HL-60 (cell line): ENCODE measurements around the gene OSBPL6.
"Not testable (repeated sequence)": the region's sequence is repeated elsewhere in the genome, so short reads cannot be mapped to it uniquely, and the experiment has no call there.

ENCODE experiments used
- DNase-seq, 2 experiments: peaks; one replicate each; pipeline ENCODE4 v3.0.0-alpha.2; 2010 to 2020; ENCODE audit warnings: low read depth in 1 of 2, low spot score in 1 of 2
- H3K27ac ChIP-seq: fragments of 250-450 bp; sonication (Bioruptor Pico); replicated peaks from 2 replicates; pipeline ENCODE4 v1.5.1; 2020; ENCODE audit warnings: mild to moderate bottlenecking, moderate library complexity
- H3K27me3 ChIP-seq: fragments of 250-450 bp; sonication (Bioruptor Pico); 2 replicates; pipeline ENCODE4 v1.5.1; 2021; ENCODE audit warnings: mild to moderate bottlenecking, moderate library complexity; ENCODE audit not compliant: insufficient read depth, poor library complexity, severe bottlenecking
- H3K4me3 ChIP-seq: replicated peaks from 2 replicates; pipeline ENCODE4 v1.5.1; 2011; ENCODE audit warnings: mild to moderate bottlenecking, control low read depth, low read length; ENCODE audit not compliant: insufficient read depth
- GABPA ChIP-seq: IDR thresholded peaks from 2 replicates; pipeline ENCODE4 v1.6.1; 2012; ENCODE audit warnings: low read depth
- POLR2AphosphoS5 ChIP-seq: IDR thresholded peaks from 2 replicates; pipeline ENCODE4 v1.6.1; 2012; ENCODE audit warnings: low read depth
- SPI1 ChIP-seq: IDR thresholded peaks from 2 replicates; pipeline ENCODE4 v1.6.1; 2012; ENCODE audit warnings: low read depth, mild to moderate bottlenecking, borderline replicate concordance
- TF ChIP-seq, protein P1 (sequence below): IDR thresholded peaks from 2 replicates; pipeline ENCODE4 v1.6.1; 2012; ENCODE audit warnings: low read depth; ENCODE audit not compliant: insufficient replicate concordance
- TF ChIP-seq, protein P2 (sequence below): IDR thresholded peaks from one replicate; pipeline ENCODE4 v1.5.1; 2011; ENCODE audit warnings: low read length, control low read depth, inconsistent platforms; ENCODE audit not compliant: insufficient read depth

The OSBPL6 gene

DNA sequence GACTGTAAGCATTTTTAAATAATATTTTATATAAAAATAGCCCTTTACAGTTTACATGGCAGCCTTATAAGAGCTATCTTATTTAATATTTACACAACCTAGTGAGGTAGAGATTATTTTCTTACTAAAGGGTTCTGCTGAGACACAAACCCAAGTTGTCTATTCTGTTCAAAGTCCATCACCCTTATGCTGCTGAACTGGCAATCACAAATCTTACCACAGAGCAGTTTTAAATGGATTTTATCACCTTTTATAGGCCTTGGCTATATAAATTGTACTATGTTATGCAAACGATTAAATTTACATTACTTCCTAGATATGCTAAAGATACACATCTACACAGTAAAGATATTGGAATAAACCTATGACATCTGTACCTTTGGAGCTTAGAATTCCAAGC, 41.3 kb upstream of the OSBPL6 start:
- H3K27ac ChIP-seq = no peak overlapping the region
- TF ChIP-seq GABPA (no peak), SPI1 (no peak), POLR2AphosphoS5 (no peak)
- TF ChIP-seq, protein P1, sequence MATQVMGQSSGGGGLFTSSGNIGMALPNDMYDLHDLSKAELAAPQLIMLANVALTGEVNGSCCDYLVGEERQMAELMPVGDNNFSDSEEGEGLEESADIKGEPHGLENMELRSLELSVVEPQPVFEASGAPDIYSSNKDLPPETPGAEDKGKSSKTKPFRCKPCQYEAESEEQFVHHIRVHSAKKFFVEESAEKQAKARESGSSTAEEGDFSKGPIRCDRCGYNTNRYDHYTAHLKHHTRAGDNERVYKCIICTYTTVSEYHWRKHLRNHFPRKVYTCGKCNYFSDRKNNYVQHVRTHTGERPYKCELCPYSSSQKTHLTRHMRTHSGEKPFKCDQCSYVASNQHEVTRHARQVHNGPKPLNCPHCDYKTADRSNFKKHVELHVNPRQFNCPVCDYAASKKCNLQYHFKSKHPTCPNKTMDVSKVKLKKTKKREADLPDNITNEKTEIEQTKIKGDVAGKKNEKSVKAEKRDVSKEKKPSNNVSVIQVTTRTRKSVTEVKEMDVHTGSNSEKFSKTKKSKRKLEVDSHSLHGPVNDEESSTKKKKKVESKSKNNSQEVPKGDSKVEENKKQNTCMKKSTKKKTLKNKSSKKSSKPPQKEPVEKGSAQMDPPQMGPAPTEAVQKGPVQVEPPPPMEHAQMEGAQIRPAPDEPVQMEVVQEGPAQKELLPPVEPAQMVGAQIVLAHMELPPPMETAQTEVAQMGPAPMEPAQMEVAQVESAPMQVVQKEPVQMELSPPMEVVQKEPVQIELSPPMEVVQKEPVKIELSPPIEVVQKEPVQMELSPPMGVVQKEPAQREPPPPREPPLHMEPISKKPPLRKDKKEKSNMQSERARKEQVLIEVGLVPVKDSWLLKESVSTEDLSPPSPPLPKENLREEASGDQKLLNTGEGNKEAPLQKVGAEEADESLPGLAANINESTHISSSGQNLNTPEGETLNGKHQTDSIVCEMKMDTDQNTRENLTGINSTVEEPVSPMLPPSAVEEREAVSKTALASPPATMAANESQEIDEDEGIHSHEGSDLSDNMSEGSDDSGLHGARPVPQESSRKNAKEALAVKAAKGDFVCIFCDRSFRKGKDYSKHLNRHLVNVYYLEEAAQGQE = no peak
- TF ChIP-seq, protein P2, sequence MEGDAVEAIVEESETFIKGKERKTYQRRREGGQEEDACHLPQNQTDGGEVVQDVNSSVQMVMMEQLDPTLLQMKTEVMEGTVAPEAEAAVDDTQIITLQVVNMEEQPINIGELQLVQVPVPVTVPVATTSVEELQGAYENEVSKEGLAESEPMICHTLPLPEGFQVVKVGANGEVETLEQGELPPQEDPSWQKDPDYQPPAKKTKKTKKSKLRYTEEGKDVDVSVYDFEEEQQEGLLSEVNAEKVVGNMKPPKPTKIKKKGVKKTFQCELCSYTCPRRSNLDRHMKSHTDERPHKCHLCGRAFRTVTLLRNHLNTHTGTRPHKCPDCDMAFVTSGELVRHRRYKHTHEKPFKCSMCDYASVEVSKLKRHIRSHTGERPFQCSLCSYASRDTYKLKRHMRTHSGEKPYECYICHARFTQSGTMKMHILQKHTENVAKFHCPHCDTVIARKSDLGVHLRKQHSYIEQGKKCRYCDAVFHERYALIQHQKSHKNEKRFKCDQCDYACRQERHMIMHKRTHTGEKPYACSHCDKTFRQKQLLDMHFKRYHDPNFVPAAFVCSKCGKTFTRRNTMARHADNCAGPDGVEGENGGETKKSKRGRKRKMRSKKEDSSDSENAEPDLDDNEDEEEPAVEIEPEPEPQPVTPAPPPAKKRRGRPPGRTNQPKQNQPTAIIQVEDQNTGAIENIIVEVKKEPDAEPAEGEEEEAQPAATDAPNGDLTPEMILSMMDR = no peak
- no peaks in the 10 kb centered on the region for H3K27me3 ChIP-seq
- DNase-seq = no peak
- no peak overlapping the region for H3K4me3 ChIP-seq

DNA sequence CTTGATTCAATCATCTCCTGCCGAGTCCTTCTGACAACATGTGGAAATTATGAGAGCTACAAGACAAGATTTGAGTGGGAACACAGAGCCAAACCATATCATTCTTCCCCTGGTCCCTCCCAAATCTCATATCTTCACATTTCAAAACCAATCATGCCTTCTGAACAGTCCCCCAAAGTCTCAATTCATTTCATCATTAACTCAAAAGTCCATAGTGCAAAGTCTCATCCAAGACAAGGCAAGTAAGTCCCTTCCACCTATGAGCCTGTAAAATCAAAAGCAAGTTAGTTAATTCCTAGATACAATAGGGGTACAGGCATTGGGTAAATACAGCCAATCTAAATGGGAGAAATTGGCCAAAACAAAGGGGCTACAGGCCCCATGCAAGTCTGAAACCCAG, 40.4 kb upstream of the OSBPL6 start:
- not testable (repeated sequence) for H3K4me3 ChIP-seq, H3K27ac ChIP-seq, DNase-seq, H3K27me3 ChIP-seq

DNA sequence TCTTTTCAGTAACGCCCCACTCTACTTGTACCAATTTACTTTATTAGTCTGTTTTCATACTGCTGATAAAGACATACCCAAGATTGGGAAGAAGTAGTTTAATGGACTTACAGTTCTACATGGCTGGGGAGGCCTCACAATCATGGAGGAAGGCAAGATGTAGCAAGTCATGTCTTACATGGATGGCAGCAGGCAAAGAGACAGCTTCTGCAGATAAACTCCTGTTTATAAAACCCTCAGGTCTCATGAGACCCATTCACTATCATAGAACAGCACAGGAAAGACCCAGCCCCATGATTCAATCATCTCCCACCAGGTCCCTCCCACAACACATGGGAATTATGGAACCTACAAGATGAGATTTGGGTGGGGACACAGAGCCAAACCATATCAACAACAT, 38.8 kb upstream of the OSBPL6 start:
- TF ChIP-seq GABPA (no peak), SPI1 (no peak), POLR2AphosphoS5 (no peak)
- TF ChIP-seq, protein P1 = no peak
- TF ChIP-seq, protein P2 = no peak
- DNase-seq = no peak
- Histone ChIP-seq H3K27me3 (peaks cover 2% of the 10 kb centered on the region), H3K4me3 (no peak overlapping the region), H3K27ac (no peak overlapping the region)

DNA sequence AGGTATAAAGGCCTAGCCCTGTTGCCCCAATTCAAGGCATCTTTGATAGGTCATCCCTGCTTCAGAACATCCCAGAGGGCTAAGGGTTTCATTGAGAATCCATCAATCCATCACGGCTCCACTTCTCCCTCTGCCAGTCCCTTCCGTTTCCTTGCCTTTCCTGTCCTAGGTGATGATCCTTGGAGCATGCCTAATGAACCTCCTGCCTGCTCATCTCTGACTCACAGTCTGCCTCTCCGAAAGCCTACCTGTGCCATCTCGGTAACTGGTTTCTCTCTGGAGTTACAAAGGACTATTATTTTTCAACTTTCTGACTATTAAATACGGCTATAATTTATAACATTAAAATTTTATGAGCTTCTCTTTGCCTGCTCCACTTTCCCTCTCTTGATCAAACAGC, 36.7 kb upstream of the OSBPL6 start:
- H3K4me3 ChIP-seq = no peak overlapping the region
- DNase-seq = no peak
- TF ChIP-seq SPI1 (no peak), POLR2AphosphoS5 (no peak), GABPA (no peak)
- TF ChIP-seq, protein P1 = no peak
- TF ChIP-seq, protein P2 = no peak
- H3K27ac ChIP-seq = no peak overlapping the region
- H3K27me3 ChIP-seq = peaks cover 2% of the 10 kb centered on the region
